Activated T-helper 1 cell treated with anti-CD3 and anti-CD28 coated beads, Interleukin-2, amount 50 U/mL, for 16 hours (primary cell): ENCODE results near the gene WDR1.

Experiments
- DNase-seq, 2 donors: peaks; one replicate each; pipeline ENCODE4 v3.0.0-alpha.2; 2020; ENCODE audit warnings: low read depth in 1 of 2, low spot score in 1 of 2

The WDR1 gene

GRCh38 chr4:10085828-10086505, 30.6 kb downstream of the WDR1 start:
- no peak for DNase-seq

- DNase-seq, result no peak
Measured at GRCh38 chr4:10085386-10085785, 31.2 kb downstream of the WDR1 start.

GRCh38 chr4:10084651-10085358, 31.8 kb downstream of the WDR1 start:
- DNase-seq, result no peak

GRCh38 chr4:10083861-10084641, 32.5 kb downstream of the WDR1 start:
- DNase-seq, result no peak

DNA sequence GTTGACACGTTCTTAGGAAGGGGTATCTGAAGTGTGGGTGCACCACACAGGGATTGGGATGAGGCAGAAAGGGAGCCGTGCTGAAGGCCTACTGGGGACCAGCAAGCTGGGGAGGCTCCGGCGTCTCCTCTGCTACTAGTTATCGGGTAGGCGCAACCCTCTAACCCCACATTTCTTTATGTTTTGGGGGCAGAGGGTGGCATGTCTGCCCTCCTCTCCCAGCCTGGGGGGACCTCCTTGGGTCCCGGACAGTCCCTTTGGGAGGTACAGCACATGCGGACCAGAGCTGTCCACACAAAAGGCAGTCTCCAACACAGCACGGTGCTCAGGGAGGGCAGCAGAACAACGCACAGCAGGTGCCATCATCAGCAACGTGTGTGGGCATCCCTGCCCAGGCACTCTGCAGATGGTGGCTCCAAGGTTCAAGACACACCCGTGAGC, 33.2 kb downstream of the WDR1 start:
- DNase-seq, result no peak

DNA sequence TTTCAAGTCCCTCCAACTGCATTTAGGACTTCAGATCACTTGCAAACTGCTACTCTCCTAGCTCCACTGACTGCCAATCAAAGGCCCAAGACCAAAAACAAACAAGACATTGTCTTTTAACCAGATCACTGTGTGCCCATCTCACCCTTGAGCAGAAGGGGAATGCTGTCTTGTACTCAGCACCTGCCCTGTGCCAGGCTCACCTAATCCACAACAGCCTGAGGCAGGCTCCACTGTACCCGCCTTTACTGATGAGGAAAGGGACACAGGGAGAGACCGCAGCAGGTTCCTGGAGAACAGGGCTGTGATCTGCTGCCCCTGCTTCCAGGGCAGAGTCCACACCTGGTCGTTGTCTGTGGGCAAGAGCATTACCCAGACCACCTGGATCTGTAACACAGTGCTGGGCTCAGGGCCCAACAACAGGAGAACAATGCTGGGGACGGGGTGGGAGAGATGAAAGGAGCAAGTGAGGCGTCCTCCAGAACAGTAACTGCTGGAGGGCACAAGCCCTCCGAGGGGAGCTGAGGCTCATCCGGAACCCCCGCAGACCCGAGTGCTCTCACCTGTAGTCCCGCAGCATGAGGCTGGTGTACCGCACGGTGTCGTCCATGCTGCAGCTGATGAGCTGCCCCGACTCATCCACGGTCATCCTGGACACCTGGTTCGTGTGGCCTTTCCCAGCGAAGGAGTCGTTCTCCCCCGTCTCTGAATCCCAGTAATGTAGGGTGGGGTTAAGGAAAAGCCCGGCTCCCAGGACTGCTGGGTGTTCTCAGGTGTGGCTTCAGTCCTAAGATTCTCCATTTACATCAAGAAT, 33.9 kb downstream of the WDR1 start:
- DNase-seq, result no peak

- no peak for DNase-seq
Measured at GRCh38 chr4:10082047-10082446, 34.6 kb downstream of the WDR1 start.

GRCh38 chr4:10081218-10081606, 35.4 kb downstream of the WDR1 start:
- no peak for DNase-seq

DNA sequence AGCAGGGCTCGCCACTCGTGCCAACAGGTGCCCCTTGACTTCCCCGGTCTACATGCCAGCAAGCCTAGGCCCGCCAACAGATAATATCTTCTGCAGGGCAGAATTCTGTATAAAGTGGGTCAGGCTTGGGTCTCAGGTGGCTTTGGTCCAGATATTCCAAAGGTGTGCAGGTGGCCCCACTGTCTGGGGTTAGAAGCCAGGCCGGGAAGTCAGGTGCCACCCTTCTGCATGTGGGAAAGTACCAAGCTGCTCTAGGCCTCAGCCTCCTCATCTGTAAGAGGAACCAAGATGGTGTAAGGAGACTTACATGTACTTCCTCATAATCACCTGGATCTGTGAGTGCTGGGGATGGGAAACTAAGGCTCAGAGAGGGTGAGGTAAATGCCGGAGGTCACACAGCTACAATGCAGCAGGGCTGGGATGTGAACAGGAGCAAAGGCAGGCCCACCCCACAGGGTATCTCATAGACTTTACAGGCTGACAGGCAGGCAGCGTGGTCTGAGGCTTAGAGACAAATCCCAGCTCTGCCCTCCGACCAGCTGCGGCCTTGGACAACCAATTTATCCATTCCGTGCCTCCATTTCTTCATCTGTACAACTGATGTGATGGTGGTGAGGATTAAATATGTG, 35.9 kb downstream of the WDR1 start:
- DNase-seq, result no peak

DNA sequence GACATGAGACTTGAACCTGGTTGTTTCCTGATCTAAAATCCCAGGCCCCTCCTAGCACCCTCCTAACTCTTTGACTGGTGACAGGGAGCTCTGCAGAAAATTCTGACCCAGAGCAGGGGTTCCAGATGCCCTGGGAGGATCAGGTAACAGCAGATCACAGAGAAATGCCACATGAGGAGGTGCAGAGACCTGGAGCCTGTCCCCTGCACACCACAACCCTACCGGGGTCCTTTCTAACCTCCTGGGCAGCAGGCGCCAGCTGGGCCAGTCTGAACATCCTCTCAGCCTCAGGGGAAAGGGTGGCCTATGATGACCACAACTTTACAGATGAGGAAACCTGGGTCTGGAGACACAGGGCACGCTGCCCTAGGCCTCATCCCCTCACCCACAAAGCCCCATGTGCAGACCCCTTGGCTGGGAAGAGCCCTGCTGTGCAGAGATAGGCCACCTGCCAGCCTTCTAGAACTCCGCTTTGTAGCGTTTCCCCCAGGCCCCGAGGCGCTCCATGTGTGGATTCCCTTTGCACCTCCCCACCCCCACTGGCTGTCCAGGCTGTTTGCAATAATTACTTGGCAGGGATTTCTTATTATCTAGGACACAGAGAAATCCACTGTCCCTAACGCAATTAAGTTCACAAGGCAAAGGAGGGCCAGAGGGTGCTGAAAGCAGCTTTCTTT, 36.5 kb downstream of the WDR1 start:
- no peak for DNase-seq

DNA sequence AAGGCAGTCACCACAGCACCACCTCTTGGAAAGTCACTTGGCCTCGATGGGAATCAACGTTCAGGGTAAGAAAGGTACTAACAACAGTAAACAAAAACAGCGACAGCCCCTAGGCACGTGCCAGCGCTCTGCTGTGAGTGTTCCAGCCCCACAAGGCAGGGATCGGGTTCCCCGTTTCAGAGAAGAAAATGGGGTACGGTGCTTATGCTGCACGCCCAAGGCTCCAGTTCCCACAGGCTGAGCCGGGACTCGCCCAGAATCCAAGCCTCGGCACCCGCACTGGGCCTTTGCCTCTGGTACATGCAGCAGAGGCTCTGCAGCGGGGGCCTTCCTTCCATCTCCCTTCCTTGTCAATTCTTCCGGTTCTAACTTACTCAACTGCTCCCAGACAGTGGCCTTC, 37.3 kb downstream of the WDR1 start:
- no peak for DNase-seq

GRCh38 chr4:10078481-10079233, 37.9 kb downstream of the WDR1 start:
- DNase-seq, result no peak

DNA sequence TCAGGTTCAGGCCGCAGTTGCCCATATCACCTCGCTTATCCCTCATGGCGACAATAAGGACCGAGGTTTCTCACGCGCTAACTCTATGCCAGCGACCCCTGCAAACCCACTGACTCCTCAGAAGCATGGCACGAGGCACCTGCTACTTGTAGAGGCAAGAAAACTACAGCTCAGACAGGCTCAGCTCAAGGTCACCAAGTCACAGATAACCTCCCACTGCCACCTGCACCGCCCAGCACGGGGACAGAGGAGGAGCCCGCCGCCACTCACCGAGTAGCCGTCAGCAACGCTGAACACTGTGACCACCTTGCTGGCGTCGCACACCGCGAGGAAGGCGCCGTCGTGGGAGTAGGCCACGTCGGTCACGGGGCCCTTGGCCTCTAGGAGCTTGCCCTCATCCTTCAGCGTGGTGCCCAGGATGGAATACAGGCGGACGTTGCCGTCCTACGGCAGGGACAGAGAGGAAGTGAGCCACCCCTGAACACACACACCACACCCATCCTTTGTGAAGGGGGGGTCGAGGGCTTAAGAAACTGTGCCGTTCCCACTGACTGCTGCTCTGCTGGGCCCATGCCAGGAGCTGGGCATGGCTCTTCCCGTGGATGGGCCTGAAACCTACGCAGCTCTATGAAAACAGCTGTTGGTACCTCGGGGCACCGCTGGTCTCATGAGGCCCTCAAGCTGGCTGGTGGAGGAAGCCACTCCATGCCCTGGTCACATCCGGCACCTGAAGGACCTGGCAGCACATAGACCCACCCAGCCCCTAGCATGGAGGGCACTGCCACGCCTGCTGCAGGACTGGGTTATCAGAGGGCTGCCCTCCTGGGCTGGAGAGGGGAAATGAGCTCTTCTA, 38.9 kb downstream of the WDR1 start:
- no peak for DNase-seq

DNA sequence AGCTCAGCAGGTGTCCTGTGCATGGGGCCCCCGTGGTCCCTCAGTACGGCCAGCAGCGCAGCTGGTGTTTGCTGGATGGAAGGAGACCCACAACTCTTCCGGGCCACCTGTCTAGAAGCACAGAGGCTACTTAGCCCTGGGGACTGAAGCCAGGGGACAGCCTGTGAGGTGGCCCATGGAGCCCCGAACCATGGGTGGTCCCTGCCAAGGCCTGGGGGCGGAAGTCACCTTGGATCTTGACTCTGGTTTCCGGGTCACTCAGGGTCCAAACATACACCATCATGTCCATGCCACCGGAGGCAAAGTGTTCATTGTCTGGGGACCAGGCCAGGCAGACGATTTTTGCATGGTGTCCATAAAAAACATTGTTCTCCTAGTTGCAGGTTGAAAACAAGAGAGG, 39.5 kb downstream of the WDR1 start:
- no peak for DNase-seq

- no peak for DNase-seq
Measured at GRCh38 chr4:10075953-10076391, 40.6 kb downstream of the WDR1 start.

DNA sequence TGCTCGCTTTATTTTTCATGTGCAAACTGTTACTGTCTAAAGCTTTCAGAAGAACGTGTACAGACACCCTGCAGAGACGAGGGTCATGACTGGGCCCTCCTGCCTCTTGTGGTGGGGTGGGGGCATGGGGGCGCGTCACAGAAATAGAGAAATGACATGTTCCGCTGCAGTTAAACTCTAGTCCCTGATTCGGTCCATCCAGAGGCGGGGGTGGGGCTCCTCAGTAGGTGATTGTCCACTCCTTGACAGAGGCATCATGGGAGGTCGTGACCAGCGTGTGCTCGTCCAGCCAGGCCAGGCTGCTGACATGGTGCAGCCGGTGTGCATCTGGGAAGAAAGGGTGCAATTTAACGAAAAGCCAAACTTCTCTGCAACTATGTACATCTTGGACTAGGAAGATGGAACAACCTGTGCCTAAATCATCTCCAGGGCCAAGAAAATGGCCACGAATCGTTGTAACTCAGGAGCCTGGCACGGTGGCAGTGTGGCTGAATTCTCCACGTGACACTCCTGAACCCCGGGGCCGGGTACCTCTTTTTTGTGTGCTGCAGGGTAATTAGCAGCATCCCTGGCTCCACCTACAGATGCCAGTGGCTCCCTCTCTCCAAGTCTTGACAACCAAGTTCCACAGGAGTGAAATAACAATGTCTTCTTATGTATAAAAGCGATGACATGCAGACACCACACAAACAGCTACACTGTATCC, 41.3 kb downstream of the WDR1 start:
- DNase-seq, result no peak

- no peak for DNase-seq
Measured at GRCh38 chr4:10074767-10075105, 41.9 kb downstream of the WDR1 start.
